Muscle layer of colon (tissue), 2 donors: ENCODE measurements around the gene FAM216A.
"Not testable (repeated sequence)": the region's sequence is repeated elsewhere in the genome, so short reads cannot be mapped to it uniquely, and the experiment has no call there.

Experiments
- H3K27ac ChIP-seq: one replicate; pipeline ENCODE4 v1.7.0; 2013; ENCODE audit warnings: low read depth, mild to moderate bottlenecking, low read length, moderate library complexity
- H3K27me3 ChIP-seq, 2 donors: one replicate each; pipeline ENCODE4 v1.7.0; 2013; ENCODE audit warnings: low read length in 2 of 2, mild to moderate bottlenecking in 2 of 2; ENCODE audit not compliant: insufficient read depth in 2 of 2, control insufficient read depth in 1 of 2
- H3K36me3 ChIP-seq: one replicate; pipeline ENCODE4 v1.7.0; 2013; ENCODE audit warnings: mild to moderate bottlenecking, low read length; ENCODE audit not compliant: insufficient read depth
- H3K4me1 ChIP-seq: one replicate; pipeline ENCODE4 v1.7.0; 2013; ENCODE audit warnings: mild to moderate bottlenecking, low read length; ENCODE audit not compliant: insufficient read depth
- H3K4me3 ChIP-seq, 2 donors: one replicate each; pipeline ENCODE4 v1.7.0; 2013; ENCODE audit warnings: low read length in 2 of 2, low read depth in 1 of 2, mild to moderate bottlenecking in 1 of 2, moderate library complexity in 1 of 2
- H3K9ac ChIP-seq: one replicate; pipeline ENCODE4 v1.7.0; 2013; ENCODE audit warnings: low read length
- H3K9me3 ChIP-seq: one replicate; pipeline ENCODE4 v1.7.0; 2013; ENCODE audit warnings: mild to moderate bottlenecking, low read length
- donor health status: abdominal sarcoma.
- donor health status: Adenocarcinoma of cecum.

The FAM216A gene

GRCh38 chr12:110468214-110469048 lies at the start of gene FAM216A, which contains the start of gene GPN3:
Gene FAM216A (plus strand): TSS chr12:110468845. CDS start chr12:110468876, 31 bp downstream.
Gene GPN3 (minus strand): TSS chr12:110468257. CDS start chr12:110468203, 54 bp downstream.
- Histone ChIP-seq H3K36me3 (peaks cover 7% of the 10 kb centered on the region), H3K27me3 (no peaks in the 10 kb centered on the region), H3K27ac (peak within 1 kb of the TSS; percentile 94), H3K9me3 (no peaks in the 10 kb centered on the region), H3K4me3 (peak within 1 kb of the TSS; percentile 82 to 93), H3K9ac (peak within 1 kb of the TSS; percentile 94), H3K4me1 (peaks cover 21% of the 10 kb centered on the region)

GRCh38 chr12:110420644-110421043 lies 48.0 kb upstream of the FAM216A start:
- not testable (repeated sequence) for H3K9ac ChIP-seq, H3K36me3 ChIP-seq, H3K4me3 ChIP-seq, H3K9me3 ChIP-seq, H3K27ac ChIP-seq, H3K4me1 ChIP-seq, H3K27me3 ChIP-seq

- no peaks in the 10 kb centered on the region for H3K36me3 ChIP-seq
- H3K9ac ChIP-seq, result no peak overlapping the region
- no peaks in the 10 kb centered on the region for H3K27me3 ChIP-seq
- H3K4me1 ChIP-seq, result no peaks in the 10 kb centered on the region
- H3K4me3 ChIP-seq, result no peak overlapping the region
- no peaks in the 10 kb centered on the region for H3K9me3 ChIP-seq
- H3K27ac ChIP-seq, result no peak overlapping the region
Measured at GRCh38 chr12:110421159-110421661, 47.4 kb upstream of the FAM216A start.

GRCh38 chr12:110421701-110422100 lies 46.9 kb upstream of the FAM216A start:
- H3K27ac ChIP-seq, result no peak overlapping the region
- H3K36me3 ChIP-seq, result no peaks in the 10 kb centered on the region
- H3K9ac ChIP-seq, result no peak overlapping the region
- no peak overlapping the region for H3K4me3 ChIP-seq
- H3K4me1 ChIP-seq, result no peaks in the 10 kb centered on the region
- no peaks in the 10 kb centered on the region for H3K27me3 ChIP-seq
- H3K9me3 ChIP-seq, result no peaks in the 10 kb centered on the region

GRCh38 chr12:110424237-110424636 lies 44.4 kb upstream of the FAM216A start:
- Histone ChIP-seq H3K9ac (no peak overlapping the region), H3K4me3 (no peak overlapping the region), H3K27ac (no peak overlapping the region), H3K36me3 (no peaks in the 10 kb centered on the region), H3K4me1 (no peaks in the 10 kb centered on the region), H3K9me3 (no peaks in the 10 kb centered on the region), H3K27me3 (no peaks in the 10 kb centered on the region)

- no peak overlapping the region for H3K4me3 ChIP-seq
- H3K4me1 ChIP-seq, result no peaks in the 10 kb centered on the region
- no peaks in the 10 kb centered on the region for H3K9me3 ChIP-seq
- no peaks in the 10 kb centered on the region for H3K36me3 ChIP-seq
- H3K9ac ChIP-seq, result no peak overlapping the region
- H3K27ac ChIP-seq, result no peak overlapping the region
- no peaks in the 10 kb centered on the region for H3K27me3 ChIP-seq
Measured at GRCh38 chr12:110426406-110426805, 42.2 kb upstream of the FAM216A start.

- not testable (repeated sequence) for H3K27me3 ChIP-seq, H3K4me1 ChIP-seq, H3K9ac ChIP-seq, H3K27ac ChIP-seq, H3K4me3 ChIP-seq, H3K9me3 ChIP-seq, H3K36me3 ChIP-seq
Measured at GRCh38 chr12:110429676-110430075, 39.0 kb upstream of the FAM216A start.

GRCh38 chr12:110431957-110432587 lies 36.6 kb upstream of the FAM216A start:
- Histone ChIP-seq H3K27me3 (no peaks in the 10 kb centered on the region), H3K36me3 (peaks cover 12% of the 10 kb centered on the region), H3K4me1 (no peaks in the 10 kb centered on the region), H3K9me3 (no peaks in the 10 kb centered on the region), H3K27ac (no peak overlapping the region), H3K4me3 (no peak overlapping the region), H3K9ac (no peak overlapping the region)

- Histone ChIP-seq H3K9ac (no peak overlapping the region), H3K9me3 (no peaks in the 10 kb centered on the region), H3K27me3 (no peaks in the 10 kb centered on the region), H3K4me1 (no peaks in the 10 kb centered on the region), H3K4me3 (no peak overlapping the region), H3K36me3 (peaks cover 42% of the 10 kb centered on the region), H3K27ac (no peak overlapping the region)
Measured at GRCh38 chr12:110436231-110436630, 32.4 kb upstream of the FAM216A start.

GRCh38 chr12:110444455-110444854 lies 24.2 kb upstream of the FAM216A start:
- Histone ChIP-seq H3K27ac (no peak overlapping the region), H3K4me1 (peaks cover 15% of the 10 kb centered on the region), H3K4me3 (no peak overlapping the region), H3K27me3 (no peaks in the 10 kb centered on the region), H3K36me3 (peaks cover 32% of the 10 kb centered on the region), H3K9ac (no peak overlapping the region), H3K9me3 (no peaks in the 10 kb centered on the region)

GRCh38 chr12:110449799-110450497 lies 18.7 kb upstream of the FAM216A start, which contains the start of gene ARPC3:
Gene ARPC3 (minus strand): TSS chr12:110450337. CDS start chr12:110450260, 77 bp downstream.
- peak within 1 kb of the TSS; percentile 94 for H3K9ac ChIP-seq
- peak within 1 kb of the TSS; percentile 76 to 88 for H3K4me3 ChIP-seq
- peaks cover 21% of the 10 kb centered on the region for H3K36me3 ChIP-seq
- peaks cover 15% of the 10 kb centered on the region for H3K4me1 ChIP-seq
- H3K27me3 ChIP-seq, result no peaks in the 10 kb centered on the region
- H3K9me3 ChIP-seq, result no peaks in the 10 kb centered on the region
- peak within 1 kb of the TSS; percentile 97 for H3K27ac ChIP-seq
